Psoas muscle (tissue), 8 donors: ENCODE results near the gene CMBL. TPM values are rescaled to one million over a fixed set of nuclear protein-coding genes. Genes with fewer than 3 reads are reported as not detected.
"Not testable (repeated sequence)": the region's sequence is repeated elsewhere in the genome, so short reads cannot be mapped to it uniquely, and the experiment has no call there.

ENCODE experiments used
- ATAC-seq, 4 donors: fragments of 200-7000 bp; cut with Tn5 transposase; one replicate each; pipeline ENCODE4 v1.9.1; 2020; ENCODE audit warnings: moderate library complexity in 3 of 4, mild to moderate bottlenecking in 2 of 4
- DNase-seq, 2 donors: peaks; one replicate each; pipeline ENCODE4 v3.0.0-alpha.2; 2020
- H3K27ac ChIP-seq: fragments of 200-600 bp; one replicate; pipeline ENCODE4 v1.8.0; 2022
- H3K27me3 ChIP-seq, 3 donors: fragments of 200-600 bp in 1 of 3; one replicate each; pipeline versions ENCODE4 v1.6.1 to v1.8.0; 2013 to 2022; ENCODE audit warnings: low read length in 2 of 3, mild to moderate bottlenecking in 2 of 3, moderate library complexity in 1 of 3; ENCODE audit not compliant: insufficient read depth in 3 of 3
- H3K36me3 ChIP-seq, 2 donors: fragments of 200-600 bp in 1 of 2; one replicate each; pipeline versions ENCODE4 v1.6.1 to v1.8.0; 2013 to 2022; ENCODE audit warnings: low read depth in 1 of 2, mild to moderate bottlenecking in 1 of 2, moderate library complexity in 1 of 2; ENCODE audit not compliant: insufficient read depth in 1 of 2
- H3K4me1 ChIP-seq: fragments of 200-600 bp; one replicate; pipeline ENCODE4 v1.8.0; 2022
- H3K4me3 ChIP-seq: fragments of 200-600 bp; one replicate; pipeline ENCODE4 v1.8.0; 2022; ENCODE audit warnings: mild to moderate bottlenecking
- H3K9me3 ChIP-seq: fragments of 200-600 bp; one replicate; pipeline ENCODE4 v1.8.0; 2022
- WGBS, 3 donors: extraction: QIAGEN DNeasy Blood & Tissue Kit; methylation state at CpG; one replicate each; pipeline versions ENCODE4 v1.1.6 to v1.1.7; 2013; 5-methylcytosine and 5-hydroxymethylcytosine counted together
- intact Hi-C, 2 donors: fragments of 100-400 bp; cut with DNase I; formaldehyde crosslinking; loops; one replicate each; pipeline versions ENCODE4 v1.11.0 to v1.14.2; 2022
- polyA plus RNA-seq, 3 donors: library from polyadenylated mRNA; stranded (reverse); fragments of 200-250 nt; gene quantifications; one replicate each; pipeline ENCODE4 v1.2.3, GENCODE V29; 2013
- total RNA-seq, 4 donors: library from RNA; stranded (reverse); fragmentation: NEBNext Ultra II Directional in 2 of 4; extraction: Animal tissue kit (Norgen Biotek cat#: 25700) in 2 of 4; gene quantifications; one replicate each; pipeline versions ENCODE4 v1.2.1 to v1.2.4, GENCODE V29; 2021 to 2023
- TF ChIP-seq, protein P1 (sequence below): fragments of 200-600 bp; IDR thresholded peaks from one replicate; pipeline ENCODE4 v1.8.0; 2022; ENCODE audit warnings: antibody characterized with exemption
- donor health status: healthy with polysubstance abuse.
- donor health status: DM: no; HTN: no; CAD: no; lungs with moderate emphysema.
- donor health status: Bipolar disorder and iron deficiency.
- donor health status: healthy.
- donor health status: DM: yes; HTN: yes; CAD: no.
- donor health status: DM: no; HTN: no; CAD: no.
- donor health status: DM: no; HTN: no; CAD: no.
- donor health status: DM: yes; HTN: yes; CAD: no.

CMBL gene
- total and polyA plus RNA-seq, 7 donors: 9.4 to 243 (median 55.7) TPM

DNA sequence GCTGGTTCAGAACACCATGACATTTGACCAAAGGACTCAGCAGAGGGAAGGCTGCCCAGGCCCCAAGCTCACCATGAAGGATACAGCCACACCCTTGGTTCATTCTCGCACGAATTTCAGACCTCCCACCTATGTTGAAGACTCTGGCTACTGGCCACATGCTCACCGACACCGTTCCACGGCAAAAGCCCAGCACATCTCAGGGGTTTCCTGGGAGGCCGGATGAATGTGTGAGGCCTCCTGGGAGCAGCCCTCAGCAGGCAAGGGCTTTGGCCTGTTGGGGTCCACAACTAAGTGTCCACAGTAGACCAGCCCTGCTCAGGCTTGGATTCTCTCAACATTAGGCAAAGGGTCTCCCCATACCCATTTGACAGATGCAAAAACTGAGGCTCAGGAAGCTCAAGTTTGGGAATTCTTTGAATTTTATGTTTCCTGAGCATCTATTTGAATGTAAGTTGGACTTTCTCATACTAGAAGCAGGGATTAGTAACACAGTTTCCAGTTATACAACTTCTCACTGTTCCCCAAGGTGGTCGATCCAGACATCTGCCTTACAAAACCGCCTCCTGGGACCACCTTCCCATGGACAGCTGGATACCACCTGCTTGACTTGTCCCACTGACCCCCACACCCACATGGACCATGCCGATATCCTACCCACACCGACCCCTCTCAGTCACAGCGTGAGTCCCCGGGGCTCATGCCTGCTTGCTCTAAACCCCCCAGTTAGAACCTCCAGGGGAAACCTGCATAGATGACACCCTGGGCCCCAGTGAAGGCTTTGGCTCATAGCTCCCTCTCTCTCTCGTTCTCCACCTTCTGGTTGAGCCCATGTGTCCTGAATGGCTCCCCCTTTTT, 29.7 kb downstream of the CMBL start:
- Histone ChIP-seq H3K4me3 (no peak overlapping the region), H3K9me3 (no peaks in the 10 kb centered on the region), H3K36me3 (peaks cover 0 to 56% of the 10 kb centered on the region in 2 donors), H3K4me1 (no peaks in the 10 kb centered on the region), H3K27me3 (no peaks in the 10 kb centered on the region), H3K27ac (no peak overlapping the region)
- TF ChIP-seq, protein P1, sequence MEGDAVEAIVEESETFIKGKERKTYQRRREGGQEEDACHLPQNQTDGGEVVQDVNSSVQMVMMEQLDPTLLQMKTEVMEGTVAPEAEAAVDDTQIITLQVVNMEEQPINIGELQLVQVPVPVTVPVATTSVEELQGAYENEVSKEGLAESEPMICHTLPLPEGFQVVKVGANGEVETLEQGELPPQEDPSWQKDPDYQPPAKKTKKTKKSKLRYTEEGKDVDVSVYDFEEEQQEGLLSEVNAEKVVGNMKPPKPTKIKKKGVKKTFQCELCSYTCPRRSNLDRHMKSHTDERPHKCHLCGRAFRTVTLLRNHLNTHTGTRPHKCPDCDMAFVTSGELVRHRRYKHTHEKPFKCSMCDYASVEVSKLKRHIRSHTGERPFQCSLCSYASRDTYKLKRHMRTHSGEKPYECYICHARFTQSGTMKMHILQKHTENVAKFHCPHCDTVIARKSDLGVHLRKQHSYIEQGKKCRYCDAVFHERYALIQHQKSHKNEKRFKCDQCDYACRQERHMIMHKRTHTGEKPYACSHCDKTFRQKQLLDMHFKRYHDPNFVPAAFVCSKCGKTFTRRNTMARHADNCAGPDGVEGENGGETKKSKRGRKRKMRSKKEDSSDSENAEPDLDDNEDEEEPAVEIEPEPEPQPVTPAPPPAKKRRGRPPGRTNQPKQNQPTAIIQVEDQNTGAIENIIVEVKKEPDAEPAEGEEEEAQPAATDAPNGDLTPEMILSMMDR: no peak
- 88 to 95% (median 91%) methylated on average over 13 of the region's 13 CpGs for WGBS, 3 donors
- intact Hi-C loops: no loop called here
- DNase-seq: no peak
- no peak for ATAC-seq

- intact Hi-C loops: no loop called here
- Histone ChIP-seq H3K27me3 (no peaks in the 10 kb centered on the region), H3K4me1 (no peaks in the 10 kb centered on the region), H3K9me3 (no peaks in the 10 kb centered on the region), H3K4me3 (no peak overlapping the region), H3K27ac (no peak overlapping the region), H3K36me3 (peaks cover 0 to 51% of the 10 kb centered on the region in 2 donors)
- no peak for DNase-seq
- WGBS, 3 donors: 72 to 78% (median 74%) methylated on average over 7 of the region's 7 CpGs
- ATAC-seq: no peak
- TF ChIP-seq, protein P1: no peak
Measured at GRCh38 chr5:10276691-10277090, 31.0 kb downstream of the CMBL start.

GRCh38 chr5:10275991-10276390, 31.7 kb downstream of the CMBL start:
- intact Hi-C loops: no loop called here
- peak in 1 of 4 donors; percentile 31 for ATAC-seq
- H3K9me3 ChIP-seq: no peaks in the 10 kb centered on the region

GRCh38 chr5:10275460-10275859, 32.2 kb downstream of the CMBL start:
- peaks cover 0 to 39% of the 10 kb centered on the region in 2 donors for H3K36me3 ChIP-seq
- DNase-seq (no peak), ATAC-seq (no peak)
- H3K4me1 ChIP-seq: no peaks in the 10 kb centered on the region
- 72 to 80% (median 73%) methylated on average over 9 to 10 of the region's 10 CpGs for WGBS, 3 donors
- intact Hi-C loops: no loop called here
- H3K27ac ChIP-seq: no peak overlapping the region
- no peak overlapping the region for H3K4me3 ChIP-seq
- TF ChIP-seq, protein P1: no peak
- no peaks in the 10 kb centered on the region for H3K27me3 ChIP-seq
- H3K9me3 ChIP-seq: no peaks in the 10 kb centered on the region

More at GRCh38 chr5:10275991-10276390, 31.7 kb downstream of the CMBL start:
- H3K27ac ChIP-seq: no peak overlapping the region
- no peak for DNase-seq
- TF ChIP-seq, protein P1: no peak
- H3K4me1 ChIP-seq: no peaks in the 10 kb centered on the region
- no peaks in the 10 kb centered on the region for H3K27me3 ChIP-seq
- WGBS, 3 donors: 72 to 74% (median 73%) methylated on average over 9 of the region's 9 CpGs
- H3K36me3 ChIP-seq: peaks cover 0 to 44% of the 10 kb centered on the region in 2 donors
- H3K4me3 ChIP-seq: no peak overlapping the region

DNA sequence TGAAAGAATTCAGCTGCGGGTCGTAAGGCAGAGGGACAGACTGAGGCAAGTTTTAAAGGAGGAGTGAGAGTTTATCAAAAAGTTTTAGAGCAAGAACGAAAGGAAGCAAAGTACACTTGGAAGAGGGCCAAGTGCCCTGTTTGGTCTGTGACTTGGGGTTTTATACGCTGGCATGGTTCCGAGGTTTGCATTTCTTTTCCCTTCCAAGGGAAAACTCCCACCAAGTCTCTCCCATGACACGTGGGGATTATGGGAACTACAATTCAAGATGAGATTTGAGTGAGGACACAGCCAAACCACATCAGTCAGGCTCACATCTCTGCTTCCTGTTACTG, 34.9 kb downstream of the CMBL start:
- 62 to 77% (median 72%) methylated on average over 6 of the region's 6 CpGs for WGBS, 3 donors
- ATAC-seq, H3K27me3 ChIP-seq, DNase-seq, H3K4me3 ChIP-seq, intact Hi-C loops, H3K27ac ChIP-seq, H3K9me3 ChIP-seq, H3K4me1 ChIP-seq: not testable (repeated sequence)
- peaks cover 0 to 13% of the 10 kb centered on the region in 2 donors for H3K36me3 ChIP-seq
